ENCODE data around the gene IFRD1.

GRCh38 chr7:112430649-112431048 is 19.6 kb upstream of the IFRD1 start:
- TF ChIP-seq ZNF362 (tag by site-specific recombination; IDR thresholded peaks at IDR 0.05) (no peak), ZNF239 (tag by site-specific recombination; IDR thresholded peaks at IDR 0.05) (no peak), YY1 (tag by site-specific recombination; IDR thresholded peaks at IDR 0.05) (no peak), ZNF558 (tag by site-specific recombination; IDR thresholded peaks at IDR 0.05) (no peak), CTCF (tag by site-specific recombination; IDR thresholded peaks at IDR 0.05) (no peak), ATF2 (tag by site-specific recombination; IDR thresholded peaks at IDR 0.05; ENCODE audit: low read depth) (no peak)

Data from HEK293 (cell line).